SU-DHL-6 (cell line): ENCODE data around the gene REEP3.

Experiments used
- H2AFZ ChIP-seq: fragments of 200-600 bp; sonication (generic); 2 replicates; pipeline ENCODE4 v1.6.1; 2014; ENCODE audit warnings: low read depth, mild to moderate bottlenecking, moderate library complexity, mixed read lengths, antibody characterized with exemption, low read length; ENCODE audit not compliant: severe bottlenecking
- H3F3A ChIP-seq: fragments of 200-600 bp; shearing (Covaris generic); 2 replicates; pipeline ENCODE4 v1.6.0; 2016; ENCODE audit warnings: antibody characterized with exemption, mild to moderate bottlenecking; ENCODE audit not compliant: insufficient read depth
- H3K27ac ChIP-seq: fragments of 200-600 bp; sonication (generic); 2 replicates; pipeline ENCODE4 v1.5.1; 2016; ENCODE audit warnings: low read depth, mild to moderate bottlenecking, low read length, moderate library complexity, mixed read lengths
- H3K27me3 ChIP-seq: fragments of 200-600 bp; sonication (generic), shearing (Covaris generic); 2 replicates; pipeline ENCODE4 v1.6.0; 2014; ENCODE audit warnings: mild to moderate bottlenecking, low read length
- H3K36me3 ChIP-seq: fragments of 200-600 bp; sonication (generic); 2 replicates; pipeline ENCODE4 v1.6.1; 2014; ENCODE audit warnings: mild to moderate bottlenecking, low read length, mixed read lengths
- H3K4me2 ChIP-seq: fragments of 300-600, 200-600 bp; shearing (Covaris generic), sonication (generic); 2 replicates; pipeline ENCODE4 v1.6.0; 2014; ENCODE audit warnings: low read length, low read depth, mild to moderate bottlenecking; ENCODE audit not compliant: poor library complexity, severe bottlenecking
- H3K4me3 ChIP-seq: fragments of 200-600 bp; sonication (generic); 2 replicates; pipeline ENCODE4 v1.5.1; 2014; ENCODE audit warnings: antibody characterized with exemption, low read length, mild to moderate bottlenecking, mixed read lengths; ENCODE audit not compliant: insufficient read depth, poor library complexity, severe bottlenecking
- H3K79me2 ChIP-seq: fragments of 200-600 bp; sonication (generic); 2 replicates; pipeline ENCODE4 v1.6.1; 2014; ENCODE audit warnings: mild to moderate bottlenecking, low read length, moderate library complexity; ENCODE audit not compliant: insufficient read depth
- H3K9ac ChIP-seq: fragments of 200-600 bp; sonication (generic); 2 replicates; pipeline ENCODE4 v1.7.0; 2014; ENCODE audit warnings: mild to moderate bottlenecking, low read length
- H3K9me2 ChIP-seq: fragments of 200-600 bp; sonication (generic); replicated peaks from 2 replicates; pipeline ENCODE4 v1.6.1; 2014; ENCODE audit warnings: low read length; ENCODE audit not compliant: insufficient read depth
- H3K9me3 ChIP-seq: fragments of 200-600 bp; sonication (generic); 2 replicates; pipeline ENCODE4 v1.6.1; 2014; ENCODE audit warnings: low read length, mixed read lengths; ENCODE audit not compliant: insufficient read depth
- H4K20me1 ChIP-seq: fragments of 200-600 bp; sonication (generic); 2 replicates; pipeline ENCODE4 v1.6.1; 2014; ENCODE audit warnings: low read depth, mild to moderate bottlenecking, antibody characterized with exemption, low read length, moderate library complexity, mixed read lengths
- CTCF ChIP-seq: fragments of 200-600 bp; sonication (generic); IDR thresholded peaks from one replicate; pipeline ENCODE4 v1.5.1; 2017; ENCODE audit warnings: antibody characterized with exemption, mild to moderate bottlenecking, low read length, moderate library complexity; ENCODE audit not compliant: insufficient read depth, poor library complexity, severe bottlenecking
- EZH2phosphoT487 ChIP-seq: fragments of 200-600 bp; sonication (generic), shearing (Covaris generic); conservative IDR thresholded peaks from 2 replicates; pipeline ENCODE4 v1.6.1; 2018; ENCODE audit warnings: mild to moderate bottlenecking, antibody characterized with exemption, low read length, moderate library complexity, mixed read lengths

The REEP3 gene

GRCh38 chr10:63628526-63629362 is 107.5 kb downstream of the REEP3 start:
- H3K36me3 ChIP-seq = no peaks in the 10 kb centered on the region

GRCh38 chr10:63629363-63630084 is 108.3 kb downstream of the REEP3 start:
- Histone ChIP-seq H3K4me2 (peak overlapping the region; percentile 94), H3K9me3 (no peaks in the 10 kb centered on the region), H3K9me2 (no peaks in the 10 kb centered on the region), H3K4me3 (peak overlapping the region; percentile 62), H3K36me3 (no peaks in the 10 kb centered on the region), H4K20me1 (no peaks in the 10 kb centered on the region), H2AFZ (peak overlapping the region; percentile 86), H3K9ac (peak overlapping the region; percentile 65), H3K27me3 (no peaks in the 10 kb centered on the region), H3F3A (peaks cover 37% of the 10 kb centered on the region), H3K27ac (peak overlapping the region; percentile 96), H3K79me2 (no peaks in the 10 kb centered on the region)
- TF ChIP-seq EZH2phosphoT487 (no peak), CTCF (peak; percentile 93)

More at GRCh38 chr10:63628526-63629362, 107.5 kb downstream of the REEP3 start:
- H3K79me2 ChIP-seq = no peaks in the 10 kb centered on the region
- no peaks in the 10 kb centered on the region for H3K9me3 ChIP-seq
- peak overlapping the region; percentile 65 for H3K9ac ChIP-seq
- peak overlapping the region; percentile 86 for H2AFZ ChIP-seq
- peak overlapping the region; percentile 96 for H3K27ac ChIP-seq
- peak overlapping the region; percentile 94 for H3K4me2 ChIP-seq
- H3K4me3 ChIP-seq = peak overlapping the region; percentile 62
- H4K20me1 ChIP-seq = no peaks in the 10 kb centered on the region
- H3K27me3 ChIP-seq = no peaks in the 10 kb centered on the region
- H3F3A ChIP-seq = peaks cover 37% of the 10 kb centered on the region
- TF ChIP-seq EZH2phosphoT487 (no peak), CTCF (no peak)
- H3K9me2 ChIP-seq = no peaks in the 10 kb centered on the region

- Histone ChIP-seq H4K20me1 (no peaks in the 10 kb centered on the region), H2AFZ (peak overlapping the region; percentile 94), H3K9me3 (no peaks in the 10 kb centered on the region), H3K9me2 (no peaks in the 10 kb centered on the region), H3K27ac (peak overlapping the region; percentile 96), H3K36me3 (no peaks in the 10 kb centered on the region), H3K4me3 (peak overlapping the region; percentile 62), H3K4me2 (peak overlapping the region; percentile 94), H3F3A (peaks cover 37% of the 10 kb centered on the region), H3K27me3 (no peaks in the 10 kb centered on the region), H3K79me2 (no peaks in the 10 kb centered on the region), H3K9ac (peak overlapping the region; percentile 65)
- no peak for TF ChIP-seq CTCF
- TF ChIP-seq EZH2phosphoT487 = no peak
These were observed 109.1 kb downstream of the REEP3 start for GRCh38 chr10:63630085-63630930.
